DMS 273 (cell line): ENCODE data around the gene PHC2.
"Not testable (repeated sequence)": the region's sequence is repeated elsewhere in the genome, so short reads cannot be mapped to it uniquely, and the experiment has no call there.

ENCODE experiments used
- DNase-seq: peaks from one replicate; lab custom pipeline; 2025; ENCODE audit not compliant: unreplicated experiment; lab: John Stamatoyannopoulos, UW

Gene PHC2

DNA sequence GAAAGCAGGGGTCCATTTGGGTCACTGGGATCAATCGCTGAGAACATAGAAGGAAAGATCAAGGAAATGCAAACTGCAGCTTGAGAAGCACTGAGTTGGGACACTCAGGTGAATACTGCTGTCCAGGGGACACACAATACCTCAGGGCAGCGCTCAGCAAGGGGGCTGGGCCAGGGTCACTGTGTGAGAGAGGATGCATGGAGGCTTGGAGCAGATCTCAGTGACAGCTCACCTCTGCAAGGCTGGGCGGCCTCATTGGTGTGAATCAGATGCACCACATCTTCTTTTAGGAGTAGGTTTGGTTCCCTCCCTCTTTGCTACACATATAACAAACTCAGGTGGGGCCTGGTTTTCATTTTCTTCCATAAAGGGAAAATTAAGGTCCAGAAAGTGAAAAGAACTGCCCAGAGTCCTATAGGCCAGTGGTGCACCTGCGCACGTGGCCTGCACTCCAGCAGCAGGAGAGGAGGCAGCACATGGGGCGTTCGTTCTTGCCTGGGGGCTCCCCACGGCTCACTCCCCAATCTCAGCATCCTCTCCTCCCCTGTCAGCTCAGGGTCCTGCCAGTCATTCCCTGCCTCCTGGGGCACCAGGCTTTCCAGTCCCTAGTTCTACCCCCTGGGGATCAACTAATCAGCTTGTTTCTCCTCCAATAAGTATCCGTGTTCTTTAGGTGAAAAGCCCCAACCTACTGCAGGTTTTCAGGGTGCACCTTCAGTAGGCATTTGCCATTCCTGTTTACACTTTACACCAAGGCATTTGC, 111.5 kb downstream of the PHC2 start:
- DNase-seq = no peak

DNA sequence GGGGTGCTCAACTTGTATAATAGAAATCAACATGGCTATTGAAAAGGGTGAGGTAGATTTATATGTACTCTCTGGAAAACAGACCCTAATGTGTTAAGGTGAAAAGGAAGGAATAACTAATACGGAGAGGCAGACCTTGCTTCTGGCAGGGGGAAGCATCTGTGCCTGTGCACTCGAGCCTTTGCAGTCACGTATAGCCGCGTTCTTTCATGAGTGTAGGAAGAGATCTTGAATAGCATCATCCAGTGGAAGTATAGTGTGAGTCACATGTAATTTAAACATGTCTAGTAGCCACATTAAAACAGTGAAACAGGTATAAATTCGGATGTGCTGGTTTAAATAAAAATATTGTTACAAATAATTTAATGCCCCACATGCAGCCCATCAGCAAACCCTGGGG, 112.9 kb downstream of the PHC2 start:
- no peak for DNase-seq

DNA sequence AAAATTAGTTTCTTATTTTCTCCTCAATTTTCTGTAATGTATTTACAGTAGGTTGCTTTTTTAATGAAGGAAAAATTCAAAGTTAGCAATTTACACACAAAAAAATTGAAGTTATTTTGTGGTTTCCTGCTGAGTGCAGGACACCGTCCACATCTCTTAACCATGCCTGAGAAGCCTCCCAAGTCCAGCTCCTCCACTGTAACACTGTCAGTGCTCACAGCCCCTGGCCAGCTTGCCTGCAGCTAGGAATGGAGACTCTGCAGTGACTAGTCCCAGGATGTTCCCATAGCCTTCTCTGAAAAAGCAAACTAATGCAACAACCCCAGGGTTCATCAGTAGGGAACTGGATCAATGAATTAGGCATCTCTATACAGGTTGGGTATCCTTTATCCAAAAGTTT, 113.5 kb downstream of the PHC2 start:
- no peak for DNase-seq

DNA sequence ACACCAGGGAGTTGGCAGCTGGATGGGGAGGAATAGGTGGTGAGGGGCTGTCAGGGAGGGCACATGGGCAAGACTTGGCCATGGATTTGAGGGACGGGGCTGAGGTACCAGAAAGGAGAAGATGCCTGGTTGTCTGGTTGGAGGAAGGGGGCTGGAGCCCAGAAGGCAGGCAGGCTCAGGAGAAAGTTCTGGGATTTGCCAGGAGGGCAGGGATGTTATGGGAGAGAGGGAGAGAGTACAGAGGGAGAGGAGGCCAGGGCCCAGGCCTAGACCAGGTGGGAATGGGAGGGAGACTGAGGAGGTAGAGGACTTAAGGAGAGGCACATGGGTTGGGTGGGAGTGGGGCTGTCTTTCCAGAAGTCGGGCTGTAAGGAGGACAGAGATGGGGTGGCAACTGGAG, 114.3 kb downstream of the PHC2 start:
- DNase-seq = no peak

DNA sequence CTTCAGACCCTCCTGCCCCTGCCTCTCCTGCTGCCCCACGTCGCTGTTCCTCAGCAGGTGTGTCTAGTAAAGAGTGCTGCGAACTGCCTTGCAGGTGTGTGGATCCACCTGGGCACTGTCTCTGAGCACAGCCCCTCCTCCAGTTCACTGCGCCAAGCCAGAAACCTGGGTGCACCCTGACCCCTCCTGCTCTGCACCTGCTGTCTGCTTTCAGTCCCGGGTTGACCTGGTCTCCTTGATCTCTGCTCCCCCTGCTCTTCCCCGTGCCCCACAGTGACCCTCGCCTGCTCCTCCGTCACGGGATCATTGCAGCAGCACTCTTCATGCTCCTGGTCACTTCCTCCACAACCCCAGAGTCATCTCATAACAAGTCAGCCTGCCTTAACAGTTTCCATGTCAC, 116.5 kb downstream of the PHC2 start:
- DNase-seq = no peak

DNA sequence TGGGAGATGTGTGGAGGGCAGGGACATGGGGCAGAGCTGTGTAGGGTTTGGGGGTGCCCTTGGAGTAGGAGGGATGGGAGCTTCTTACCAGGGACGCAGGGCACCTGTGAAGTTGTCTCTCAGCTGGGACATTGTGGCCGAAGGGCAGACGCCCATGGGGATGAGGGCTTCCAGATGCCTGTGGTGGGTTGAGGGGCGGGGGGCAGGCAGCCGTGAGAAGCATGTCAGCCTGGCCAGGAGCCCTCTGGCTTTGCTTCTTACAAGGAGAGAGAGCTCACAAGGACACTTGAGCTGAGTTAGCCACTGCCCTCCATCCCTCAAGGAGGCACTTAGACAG, 118.5 kb downstream of the PHC2 start:
- DNase-seq = no peak

DNA sequence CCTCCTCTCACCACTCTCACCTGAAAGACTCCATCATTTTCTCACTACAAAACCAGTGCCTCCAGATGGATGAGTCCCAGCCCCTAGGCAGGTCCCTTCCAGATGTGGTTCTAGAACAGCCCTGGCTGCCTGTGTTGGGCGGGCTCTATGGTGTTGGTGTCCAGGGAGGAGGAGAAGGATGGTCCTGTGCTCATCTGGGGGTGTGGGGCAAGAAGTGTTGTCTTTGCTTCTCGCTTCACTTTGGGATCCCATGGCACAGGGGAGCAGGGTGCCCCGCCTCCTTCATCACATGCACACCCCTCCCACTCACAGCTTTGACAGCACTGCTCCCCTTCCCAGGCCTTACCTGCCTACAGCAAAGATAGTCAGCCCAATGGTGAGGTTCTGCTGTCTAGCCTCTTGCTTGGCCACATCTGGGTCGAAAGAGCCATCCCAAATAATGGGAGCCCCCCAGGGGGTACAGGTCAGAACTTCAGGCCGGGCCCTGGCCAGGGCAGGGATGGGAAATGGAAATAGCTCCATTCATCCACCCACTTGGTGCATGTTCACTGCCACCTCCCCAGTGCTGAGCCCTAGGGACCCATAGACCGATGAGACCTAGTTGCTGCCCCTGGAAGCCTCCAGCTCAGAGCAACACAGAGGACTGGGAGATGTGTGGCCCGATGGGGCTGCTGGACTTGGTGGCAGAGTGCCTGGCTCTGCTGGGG, 119.0 kb downstream of the PHC2 start:
- no peak for DNase-seq

DNA sequence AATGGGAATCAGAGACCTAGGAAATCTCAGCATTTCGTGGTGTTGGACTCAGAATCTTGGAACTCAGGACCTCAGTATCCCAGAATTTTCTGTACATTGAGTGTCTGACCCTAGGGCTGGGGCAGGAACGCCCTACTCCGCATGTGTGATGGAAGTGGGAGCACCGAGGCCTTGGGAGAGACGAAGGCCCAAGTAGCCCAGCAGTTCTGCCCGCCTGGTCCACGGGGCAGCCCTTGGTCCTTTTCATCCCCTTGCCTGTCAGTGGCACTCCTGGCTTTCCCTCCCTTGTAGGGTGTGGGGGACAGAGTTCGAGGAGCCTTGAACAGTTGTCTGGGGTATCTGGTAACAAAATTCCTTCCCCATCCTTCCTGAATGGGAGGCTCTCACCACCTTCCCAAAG, 120.2 kb downstream of the PHC2 start:
- DNase-seq = no peak

DNA sequence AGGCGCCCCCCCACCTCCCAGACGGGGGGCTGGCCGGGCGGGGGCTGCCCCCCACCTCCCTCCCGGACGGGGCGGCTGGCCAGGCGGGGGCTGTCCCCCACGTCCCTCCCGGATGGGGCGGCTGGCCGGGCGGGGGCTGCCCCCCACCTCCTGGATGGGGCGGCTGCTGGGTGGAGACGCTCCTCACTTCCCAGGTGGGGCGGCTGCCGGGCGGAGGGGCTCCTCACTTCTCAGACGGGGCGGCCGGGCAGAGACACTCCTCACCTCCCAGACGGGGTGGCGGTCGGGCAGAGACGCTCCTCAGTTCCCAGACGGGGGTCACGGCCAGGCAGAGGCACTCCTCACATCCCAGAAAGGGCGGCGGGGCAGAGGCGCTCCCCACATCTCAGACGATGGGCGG, 121.5 kb downstream of the PHC2 start:
- not testable (repeated sequence) for DNase-seq

DNA sequence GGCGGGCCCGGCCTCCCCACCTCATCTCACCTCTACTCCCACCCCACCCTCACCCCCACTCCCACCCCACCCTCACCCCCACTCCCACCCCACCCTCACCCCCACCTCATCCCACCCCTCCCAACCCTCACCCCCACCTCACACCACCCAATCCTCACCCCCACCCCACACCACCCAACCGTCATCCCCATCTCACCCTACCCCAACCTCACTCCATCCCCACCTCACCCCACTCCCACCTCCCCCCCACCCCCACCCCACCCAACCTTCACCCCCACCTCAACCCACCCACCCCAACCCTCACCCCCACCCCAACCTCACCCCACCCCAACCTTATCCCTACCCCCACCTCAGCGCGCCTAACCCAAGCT, 123.4 kb downstream of the PHC2 start:
- no peak for DNase-seq

DNA sequence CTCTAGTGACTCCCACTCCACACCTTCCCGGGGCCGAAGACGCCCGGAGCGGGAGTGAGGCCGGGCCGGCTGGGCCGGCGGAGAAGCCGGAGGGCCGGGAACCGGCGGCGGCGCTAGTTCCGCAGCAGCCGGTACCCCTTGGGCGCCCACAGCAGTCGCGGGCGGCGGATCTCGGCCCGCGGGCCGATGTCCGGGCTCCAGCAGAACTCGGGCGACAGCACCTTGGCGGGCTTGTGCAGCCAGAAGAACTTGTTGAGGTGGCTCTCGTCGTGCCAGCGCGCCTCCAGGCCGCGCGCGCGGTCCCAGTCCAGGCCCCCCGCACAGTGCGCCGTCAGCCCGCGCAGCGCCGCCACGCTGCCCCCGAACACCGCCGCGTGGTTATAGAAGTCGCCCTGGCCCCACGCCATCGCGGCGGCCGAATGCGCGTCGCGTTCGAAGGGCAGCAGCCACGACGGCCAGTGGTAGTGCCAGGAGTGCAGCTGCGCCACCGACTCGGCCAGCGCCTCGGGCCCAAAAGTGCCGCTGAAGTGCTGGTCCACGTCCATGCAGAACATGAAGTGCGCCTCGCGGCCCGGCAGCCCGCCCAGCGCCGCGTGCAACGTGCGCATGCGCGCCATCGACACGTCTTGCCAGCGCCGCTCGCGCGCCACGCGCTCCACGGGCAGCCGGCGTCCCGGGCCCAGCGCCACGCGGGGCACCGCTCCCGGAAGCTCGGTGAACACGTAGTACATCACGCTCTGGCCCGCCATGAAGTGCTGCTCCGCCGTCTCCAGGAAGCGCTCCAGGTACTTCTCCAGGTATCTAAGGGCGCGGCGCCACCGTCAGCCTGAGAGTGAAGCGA, 124.0 kb downstream of the PHC2 start:
- DNase-seq = no peak

DNA sequence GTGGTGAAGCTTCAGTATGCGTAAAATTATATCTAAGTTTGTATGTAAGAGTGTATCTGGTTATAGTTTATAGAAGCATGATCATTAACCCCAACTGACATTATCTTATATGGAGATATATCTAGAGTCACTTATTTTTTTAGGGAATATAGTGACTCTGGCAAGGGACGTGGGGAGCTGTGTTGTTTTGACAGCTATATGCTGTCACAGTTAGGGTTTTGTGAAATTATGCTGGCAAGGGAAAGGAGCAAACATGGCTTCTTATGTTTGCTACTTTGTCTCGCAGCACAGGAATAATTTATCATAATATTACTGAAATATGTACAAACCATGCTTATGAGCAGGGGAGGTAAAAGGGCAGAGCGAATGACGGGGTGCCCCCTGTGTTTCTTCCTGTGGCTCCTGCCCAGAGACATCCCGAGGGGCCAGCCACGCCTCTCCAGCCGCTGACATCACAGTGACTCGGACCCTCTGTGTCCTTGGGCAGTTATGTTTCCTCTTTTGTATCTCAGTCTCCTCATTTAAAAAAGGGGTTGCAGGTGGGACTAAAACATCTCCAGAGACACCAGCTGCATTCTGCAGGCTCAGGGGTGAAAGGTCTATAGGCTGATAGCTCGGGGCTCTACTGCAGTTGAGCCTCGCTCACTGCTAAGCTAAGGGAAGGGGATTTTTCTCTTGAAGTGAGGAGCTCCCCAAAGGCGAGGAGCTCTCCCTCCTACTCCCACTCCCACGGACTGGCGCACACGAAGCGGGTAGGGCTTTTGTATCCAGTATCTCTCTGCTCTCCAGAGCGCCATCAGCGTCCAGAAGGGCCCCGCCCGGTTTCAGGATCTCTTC, 124.9 kb downstream of the PHC2 start:
- DNase-seq = no peak

DNA sequence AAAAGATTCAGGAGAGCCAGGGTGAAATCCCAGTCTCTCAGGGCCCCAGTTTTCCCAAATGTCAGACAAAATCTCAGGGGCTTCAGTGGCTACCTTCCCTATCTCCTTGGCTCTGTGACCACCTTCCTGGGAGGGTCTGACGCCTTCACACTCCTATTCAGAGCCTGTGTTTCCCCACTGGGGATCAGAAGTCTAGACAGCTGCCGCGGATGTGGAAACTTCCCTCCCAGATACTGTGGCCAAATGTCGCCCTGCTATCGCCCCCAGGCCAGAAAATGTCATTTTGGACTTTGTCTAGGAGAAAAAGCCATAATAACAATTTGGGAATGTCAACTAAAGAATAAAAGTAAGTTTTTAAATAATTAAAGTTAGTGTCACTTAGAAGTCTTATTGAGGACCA, 125.9 kb downstream of the PHC2 start:
- DNase-seq = no peak

DNA sequence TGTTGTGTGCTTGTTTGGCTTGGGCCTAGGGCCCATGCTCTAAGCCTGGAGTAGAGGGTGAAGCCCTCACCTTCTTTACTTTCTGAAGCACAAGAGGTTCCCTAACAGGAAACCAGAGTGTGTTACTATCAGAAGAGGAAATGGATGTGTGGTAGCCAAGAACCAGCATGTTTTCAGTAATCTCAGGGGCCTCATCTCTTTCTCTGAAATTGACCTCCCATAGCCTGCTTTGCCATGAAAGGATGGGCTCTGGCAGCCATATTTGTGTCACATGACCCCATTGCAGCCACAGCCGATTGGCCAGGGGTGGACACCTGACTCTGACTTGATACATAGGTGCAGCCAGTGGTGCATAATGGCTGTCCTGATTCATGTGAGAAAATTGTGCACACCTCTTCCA, 128.6 kb downstream of the PHC2 start:
- no peak for DNase-seq

DNA sequence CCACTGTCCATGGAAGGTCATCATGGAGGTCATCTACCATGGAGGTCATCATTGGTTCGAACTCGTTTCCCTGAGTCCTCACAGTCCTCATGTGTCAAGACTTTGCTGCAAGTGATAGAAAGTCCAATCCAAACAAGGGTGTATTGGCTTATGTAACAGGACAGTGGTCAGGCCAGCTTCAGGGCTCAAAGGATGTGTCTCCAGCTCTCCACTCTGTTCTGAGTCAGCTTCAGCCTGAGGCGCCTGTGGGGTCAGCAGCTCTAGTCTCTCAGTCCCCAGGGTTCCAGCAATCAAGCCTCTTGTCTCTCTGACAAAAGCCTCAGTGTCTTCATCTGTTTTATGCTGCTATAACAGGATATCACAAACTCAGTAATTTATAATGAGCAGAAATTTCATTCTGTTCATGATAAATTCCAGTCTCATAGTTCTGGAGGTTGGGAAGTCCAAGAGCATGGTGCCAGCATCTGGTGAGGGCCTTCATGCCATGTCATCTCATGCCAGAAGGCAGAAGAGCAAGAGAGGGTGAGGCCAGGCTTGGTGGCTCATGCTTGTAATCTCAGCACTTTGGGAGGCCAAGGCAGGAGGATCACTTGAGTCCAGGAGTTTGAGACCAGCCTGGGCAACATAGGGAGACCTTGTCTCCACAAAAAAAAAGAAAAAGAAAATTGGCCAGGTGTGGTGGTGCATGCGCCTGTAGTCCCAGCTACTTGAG, 129.5 kb downstream of the PHC2 start:
- no peak for DNase-seq

DNA sequence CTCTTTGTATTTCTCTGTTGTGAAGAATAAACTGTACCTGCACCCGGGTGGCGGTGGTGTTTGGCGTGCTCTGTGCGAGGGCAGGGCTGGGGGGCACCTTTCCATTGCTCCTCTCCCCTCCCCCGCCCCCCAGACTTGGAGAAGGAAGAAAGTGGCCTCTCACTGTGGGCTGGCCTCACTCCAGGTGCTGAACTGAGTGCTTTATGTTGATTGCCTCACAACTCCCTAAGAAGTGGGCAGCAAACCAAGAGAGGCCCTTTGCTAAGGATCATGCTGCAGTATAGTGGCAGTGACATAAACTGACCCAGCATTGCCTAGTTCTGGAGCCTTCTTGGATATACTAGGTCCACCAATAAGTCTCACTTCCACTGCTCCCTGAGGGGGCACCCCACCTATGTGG, 130.2 kb downstream of the PHC2 start:
- DNase-seq = peak; percentile 31

DNA sequence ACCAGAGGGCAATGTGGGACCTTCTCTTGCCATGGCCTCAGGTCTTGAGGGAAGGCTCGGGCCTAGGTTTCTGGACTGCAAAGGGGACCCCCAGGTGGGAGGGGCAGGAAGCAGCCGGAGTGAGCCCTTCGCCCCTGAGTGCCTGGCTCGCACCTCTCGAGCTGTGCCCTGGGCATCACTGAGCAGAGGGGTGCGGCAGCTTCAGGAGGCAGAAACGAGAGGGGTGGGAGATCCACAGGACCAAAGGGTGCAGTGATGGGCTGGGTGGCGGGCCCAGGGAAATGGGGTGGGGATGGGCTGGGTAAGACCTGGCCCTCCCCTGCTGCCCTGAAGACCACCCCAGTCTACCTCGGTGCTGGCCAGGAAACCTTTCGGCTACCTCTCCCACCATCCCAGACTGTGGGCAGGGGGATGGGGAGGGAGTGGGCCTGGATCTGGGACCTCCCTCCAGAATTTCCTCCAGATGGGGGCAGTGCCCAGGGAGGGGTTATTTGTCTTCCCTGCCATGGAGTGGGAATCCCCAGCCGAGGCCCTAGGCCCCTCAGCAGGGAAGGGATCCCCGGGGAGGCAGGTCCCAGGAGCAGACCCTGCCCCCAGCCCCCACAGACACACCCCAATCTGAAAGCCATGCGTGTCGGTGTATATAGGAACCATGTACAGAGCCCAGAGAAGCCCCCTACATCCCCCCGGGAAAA, 131.3 kb downstream of the PHC2 start:
- DNase-seq = no peak

DNA sequence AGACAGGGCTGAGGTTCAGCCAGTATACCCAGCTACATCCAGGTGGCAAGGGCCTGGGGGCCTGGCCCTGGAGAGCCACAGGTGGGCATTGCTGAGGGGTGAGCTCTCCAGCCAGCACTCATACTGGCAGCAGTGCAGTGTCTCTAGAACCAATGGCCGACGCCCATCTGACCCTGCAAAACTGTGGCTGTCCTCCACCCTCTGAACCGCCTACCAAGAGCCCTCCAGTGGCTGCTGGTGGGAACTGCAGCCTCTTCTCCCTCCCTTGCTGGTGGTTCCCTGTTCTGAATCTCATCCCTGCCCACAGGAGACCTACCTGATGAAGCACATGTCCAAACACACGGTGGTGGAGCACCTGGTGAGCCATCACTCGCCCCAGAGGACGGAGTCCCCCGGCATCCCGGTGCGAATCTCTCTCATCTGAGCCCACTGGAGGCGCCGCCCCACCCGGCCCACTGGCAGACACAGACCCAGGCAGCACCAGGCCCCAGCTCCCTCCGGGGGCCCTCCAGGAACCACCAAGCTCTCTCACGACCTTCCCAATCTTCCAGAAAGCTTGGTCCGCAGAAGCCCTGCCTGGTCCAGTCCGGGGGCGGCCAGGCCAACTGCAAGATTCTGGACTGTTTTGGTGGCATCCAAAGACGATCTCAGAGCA, 132.1 kb downstream of the PHC2 start:
- peak; percentile 81 for DNase-seq

DNA sequence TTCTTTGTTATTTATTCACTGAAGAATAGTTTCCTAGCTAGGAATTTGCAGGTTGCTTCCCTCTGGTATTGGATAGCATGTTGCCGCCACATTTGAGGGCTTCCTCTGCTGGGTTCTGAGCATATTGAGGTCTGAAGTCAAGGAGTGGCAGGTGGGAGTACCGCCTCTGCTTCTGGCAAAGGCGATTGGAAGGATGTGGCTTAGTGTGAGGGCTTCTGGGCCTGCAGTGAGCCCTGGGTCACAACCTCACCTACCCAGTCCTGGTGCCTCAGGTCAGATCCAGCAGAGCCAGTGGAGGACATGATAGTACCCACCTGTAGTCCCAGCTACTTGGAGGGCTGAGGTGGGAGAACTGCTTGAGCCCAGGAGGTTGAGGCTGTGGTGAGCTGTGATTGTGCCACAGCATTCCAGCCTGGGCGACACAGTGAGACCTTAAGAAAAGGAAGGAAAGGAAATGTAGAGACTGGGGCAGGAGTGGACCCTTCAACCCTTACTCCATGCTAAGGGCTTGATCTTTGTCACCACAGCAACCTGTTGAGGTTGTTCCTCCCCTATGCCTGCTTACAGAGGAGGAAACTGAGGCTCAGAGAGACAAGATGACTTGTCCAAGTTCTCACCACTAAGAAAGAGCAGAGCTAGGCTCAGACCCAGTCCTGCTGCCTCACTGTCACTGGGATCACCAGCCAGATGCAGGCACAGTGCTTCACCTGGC, 132.8 kb downstream of the PHC2 start:
- DNase-seq = no peak
